ENCODE data around the gene MRTFA.

Gene MRTFA

DNA sequence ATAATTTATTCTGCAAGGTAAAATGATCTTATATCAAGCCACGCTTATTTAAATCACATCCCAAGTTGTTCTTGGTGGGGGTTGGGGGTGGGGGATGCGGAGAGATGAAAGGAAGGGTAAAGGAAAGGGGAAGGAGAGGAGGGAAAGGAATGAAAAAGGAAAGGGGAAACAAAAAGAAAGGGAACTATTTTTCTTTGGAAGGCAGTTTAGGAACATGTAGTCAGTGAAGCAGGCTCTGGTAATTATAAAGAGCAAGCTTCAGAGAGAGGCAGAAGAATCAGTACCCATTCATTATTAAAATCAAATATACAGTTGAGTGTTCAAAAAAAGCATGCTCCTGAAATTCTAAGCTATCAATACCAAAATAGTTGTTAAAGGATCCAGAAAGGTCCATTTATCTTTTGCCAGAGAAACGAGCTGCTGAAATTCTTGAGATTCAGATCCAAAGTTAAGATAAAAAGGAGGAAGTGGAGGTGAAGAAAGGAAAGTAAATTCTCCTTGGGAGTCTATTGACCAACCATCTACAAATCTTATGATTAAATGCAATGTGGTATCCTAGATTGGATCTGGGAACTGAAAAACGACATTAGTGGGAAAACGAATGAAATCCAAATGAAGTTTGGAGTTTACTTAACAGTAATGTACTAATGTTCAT, 158.7 kb downstream of the MRTFA start:
- in situ Hi-C loops (cut with HindIII; ENCODE audit: low sequenced_read_pairs): no loop called here
- TF ChIP-seq, protein P1, sequence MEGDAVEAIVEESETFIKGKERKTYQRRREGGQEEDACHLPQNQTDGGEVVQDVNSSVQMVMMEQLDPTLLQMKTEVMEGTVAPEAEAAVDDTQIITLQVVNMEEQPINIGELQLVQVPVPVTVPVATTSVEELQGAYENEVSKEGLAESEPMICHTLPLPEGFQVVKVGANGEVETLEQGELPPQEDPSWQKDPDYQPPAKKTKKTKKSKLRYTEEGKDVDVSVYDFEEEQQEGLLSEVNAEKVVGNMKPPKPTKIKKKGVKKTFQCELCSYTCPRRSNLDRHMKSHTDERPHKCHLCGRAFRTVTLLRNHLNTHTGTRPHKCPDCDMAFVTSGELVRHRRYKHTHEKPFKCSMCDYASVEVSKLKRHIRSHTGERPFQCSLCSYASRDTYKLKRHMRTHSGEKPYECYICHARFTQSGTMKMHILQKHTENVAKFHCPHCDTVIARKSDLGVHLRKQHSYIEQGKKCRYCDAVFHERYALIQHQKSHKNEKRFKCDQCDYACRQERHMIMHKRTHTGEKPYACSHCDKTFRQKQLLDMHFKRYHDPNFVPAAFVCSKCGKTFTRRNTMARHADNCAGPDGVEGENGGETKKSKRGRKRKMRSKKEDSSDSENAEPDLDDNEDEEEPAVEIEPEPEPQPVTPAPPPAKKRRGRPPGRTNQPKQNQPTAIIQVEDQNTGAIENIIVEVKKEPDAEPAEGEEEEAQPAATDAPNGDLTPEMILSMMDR (IDR thresholded peaks at IDR 0.05; ENCODE audit: low read depth, low read length): no peak
- no peak overlapping the region for H3K4me3 ChIP-seq (ENCODE audit: low read depth, low read length)
- no peak for DNase-seq (ENCODE audit: low read depth, low spot score)

DNA sequence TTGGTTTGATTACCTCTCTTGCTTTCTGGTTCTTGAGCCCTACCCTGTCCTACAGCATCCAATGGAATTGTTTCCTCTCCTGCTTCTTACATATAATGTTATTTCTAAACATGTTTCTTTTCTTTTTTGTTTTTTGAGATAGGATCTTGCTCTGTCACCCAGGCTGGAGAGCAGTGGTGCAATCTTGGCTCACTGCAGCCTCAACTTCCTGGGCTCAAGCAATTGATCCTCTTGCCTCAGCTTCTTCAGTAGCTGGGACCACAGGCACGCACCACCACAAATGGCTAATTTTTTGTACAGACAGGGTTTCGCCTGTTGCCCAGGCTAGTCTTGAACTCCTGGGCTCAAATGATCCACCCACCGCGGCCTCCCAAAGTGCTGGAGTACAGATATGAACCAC, 160.2 kb downstream of the MRTFA start:
- no peak for DNase-seq (ENCODE audit: low read depth, low spot score)
- H3K4me3 ChIP-seq (ENCODE audit: low read depth, low read length): no peak overlapping the region
- TF ChIP-seq, protein P1 (IDR thresholded peaks at IDR 0.05; ENCODE audit: low read depth, low read length): no peak
- in situ Hi-C loops (cut with HindIII; ENCODE audit: low sequenced_read_pairs): no loop called here

DNA sequence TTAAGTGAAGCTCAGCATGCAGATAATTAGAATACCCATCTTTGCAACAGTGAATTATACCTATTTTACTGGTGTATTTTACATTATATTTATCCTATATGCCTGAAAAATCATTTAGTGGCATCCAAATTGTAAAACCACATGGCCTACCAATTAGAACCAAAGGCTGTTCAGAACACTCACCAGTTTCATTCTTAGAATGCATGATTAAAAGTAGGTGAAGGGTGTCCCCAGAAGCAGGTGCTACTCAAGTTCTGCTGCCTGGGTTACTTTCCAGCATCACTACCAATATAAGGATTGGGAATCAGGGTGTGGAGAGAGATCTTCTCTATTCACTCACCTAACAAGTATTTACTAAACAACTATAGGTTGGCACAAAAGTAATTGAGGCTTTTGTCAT, 162.8 kb downstream of the MRTFA start:
- DNase-seq (ENCODE audit: low read depth, low spot score): no peak
- TF ChIP-seq, protein P1 (IDR thresholded peaks at IDR 0.05; ENCODE audit: low read depth, low read length): no peak
- in situ Hi-C loops (cut with HindIII; ENCODE audit: low sequenced_read_pairs): no loop called here
- no peak overlapping the region for H3K4me3 ChIP-seq (ENCODE audit: low read depth, low read length)

DNA sequence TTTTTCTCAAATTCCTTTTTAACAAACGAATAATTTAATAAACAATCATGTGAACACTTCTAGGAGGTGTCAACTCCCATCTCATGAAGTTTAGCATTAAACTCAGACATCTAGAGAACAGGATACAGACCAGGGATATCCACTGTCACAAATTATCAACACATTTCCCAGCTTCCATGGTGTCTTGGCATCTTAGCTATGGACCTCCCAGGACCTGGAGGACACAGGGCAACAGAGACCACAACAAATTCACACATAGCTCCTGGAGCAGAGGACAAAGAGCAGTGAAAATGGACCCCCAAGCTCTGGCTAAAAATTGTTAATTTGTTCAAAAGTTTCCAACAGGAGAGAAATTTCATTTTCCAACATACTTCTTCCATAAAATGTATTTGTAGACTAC, 163.9 kb downstream of the MRTFA start:
- TF ChIP-seq, protein P1 (IDR thresholded peaks at IDR 0.05; ENCODE audit: low read depth, low read length): no peak
- H3K4me3 ChIP-seq (ENCODE audit: low read depth, low read length): no peak overlapping the region
- no peak for DNase-seq (ENCODE audit: low read depth, low spot score)
- in situ Hi-C loops (cut with HindIII; ENCODE audit: low sequenced_read_pairs): no loop called here

DNA sequence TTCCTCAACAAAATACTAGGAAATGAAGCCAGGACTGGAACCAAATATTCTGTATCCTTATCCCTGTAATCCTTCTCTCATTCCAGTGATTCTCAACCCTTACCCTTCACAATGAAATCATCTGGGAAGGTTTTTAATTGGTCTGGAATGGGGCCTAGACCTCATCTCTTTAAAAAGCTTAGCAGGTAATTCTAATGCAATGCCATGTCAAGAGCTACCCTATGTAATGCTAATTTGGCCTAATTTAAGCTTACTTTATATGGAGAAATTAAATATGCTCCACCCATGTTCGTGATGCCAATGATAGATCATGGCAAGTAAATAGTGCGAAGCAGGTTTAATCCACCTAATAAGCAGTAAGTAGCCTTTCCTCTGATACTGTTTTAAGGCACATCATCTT, 164.5 kb downstream of the MRTFA start:
- in situ Hi-C loops (cut with HindIII; ENCODE audit: low sequenced_read_pairs): no loop called here
- DNase-seq (ENCODE audit: low read depth, low spot score): no peak
- no peak overlapping the region for H3K4me3 ChIP-seq (ENCODE audit: low read depth, low read length)
- TF ChIP-seq, protein P1 (IDR thresholded peaks at IDR 0.05; ENCODE audit: low read depth, low read length): no peak

DNA sequence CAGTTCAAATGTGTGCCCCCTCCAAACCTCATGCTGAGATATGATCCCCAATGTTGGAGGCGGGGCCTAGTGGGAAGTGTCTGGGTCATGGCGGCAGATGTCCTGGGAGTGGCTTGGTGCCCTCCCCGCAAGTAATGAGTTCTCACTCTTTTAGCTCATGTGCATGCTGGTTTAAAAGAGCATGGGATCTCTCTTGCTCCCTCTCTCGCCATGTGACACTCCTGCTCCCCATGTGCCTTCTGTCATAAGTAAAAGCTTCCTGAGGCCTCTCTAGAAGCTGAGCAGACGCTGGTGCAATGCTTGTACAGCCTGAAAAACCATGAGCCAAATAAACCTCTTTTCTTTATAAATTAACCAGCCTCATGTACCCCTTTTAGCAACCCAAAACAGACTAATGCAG, 167.3 kb downstream of the MRTFA start:
- H3K4me3 ChIP-seq (ENCODE audit: low read depth, low read length): no peak overlapping the region
- TF ChIP-seq, protein P1 (IDR thresholded peaks at IDR 0.05; ENCODE audit: low read depth, low read length): no peak
- DNase-seq (ENCODE audit: low read depth, low spot score): no peak
- in situ Hi-C loops (cut with HindIII; ENCODE audit: low sequenced_read_pairs): no loop called here

All from astrocyte of the spinal cord (primary cell).